Adrenal gland (tissue), 5 donors: ENCODE data around the gene DNPEP.

ENCODE experiments used
- POLR2A ChIP-seq, 2 donors: fragments of 450-650 bp; IDR thresholded peaks; one replicate each; pipeline ENCODE4 v1.6.1; 2017; ENCODE audit warnings: antibody characterized with exemption in 2 of 2, mild to moderate bottlenecking in 2 of 2, moderate library complexity in 1 of 2
- TF ChIP-seq, protein P1 (sequence below), 6 experiments: fragments of 450-650 bp in 4 of 6; fragments of 200-600 bp in 2 of 6; sonication (generic) in 1 of 6; IDR thresholded peaks; 1 replicate in 5 of 6; 2 replicates in 1 of 6; pipeline versions ENCODE4 v1.5.1 to v1.8.0; 2016 to 2021; ENCODE audit warnings: antibody characterized with exemption in 6 of 6, mild to moderate bottlenecking in 2 of 6, moderate library complexity in 1 of 6
- donor health status: DM: no; HTN: no; CAD: no.

- TF ChIP-seq, protein P1, sequence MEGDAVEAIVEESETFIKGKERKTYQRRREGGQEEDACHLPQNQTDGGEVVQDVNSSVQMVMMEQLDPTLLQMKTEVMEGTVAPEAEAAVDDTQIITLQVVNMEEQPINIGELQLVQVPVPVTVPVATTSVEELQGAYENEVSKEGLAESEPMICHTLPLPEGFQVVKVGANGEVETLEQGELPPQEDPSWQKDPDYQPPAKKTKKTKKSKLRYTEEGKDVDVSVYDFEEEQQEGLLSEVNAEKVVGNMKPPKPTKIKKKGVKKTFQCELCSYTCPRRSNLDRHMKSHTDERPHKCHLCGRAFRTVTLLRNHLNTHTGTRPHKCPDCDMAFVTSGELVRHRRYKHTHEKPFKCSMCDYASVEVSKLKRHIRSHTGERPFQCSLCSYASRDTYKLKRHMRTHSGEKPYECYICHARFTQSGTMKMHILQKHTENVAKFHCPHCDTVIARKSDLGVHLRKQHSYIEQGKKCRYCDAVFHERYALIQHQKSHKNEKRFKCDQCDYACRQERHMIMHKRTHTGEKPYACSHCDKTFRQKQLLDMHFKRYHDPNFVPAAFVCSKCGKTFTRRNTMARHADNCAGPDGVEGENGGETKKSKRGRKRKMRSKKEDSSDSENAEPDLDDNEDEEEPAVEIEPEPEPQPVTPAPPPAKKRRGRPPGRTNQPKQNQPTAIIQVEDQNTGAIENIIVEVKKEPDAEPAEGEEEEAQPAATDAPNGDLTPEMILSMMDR (IDR thresholded peaks at IDR 0.05), result no peak
- no peak for TF ChIP-seq POLR2A (IDR thresholded peaks at IDR 0.05)
Measured at GRCh38 chr2:219400562-219400961, 12.8 kb upstream of the DNPEP start.
